B cell (primary cell): ENCODE data around the gene SORT1. TPM values are rescaled to one million over a fixed set of nuclear protein-coding genes. Genes with fewer than 3 reads are reported as not detected.

Source experiments
- ATAC-seq: fragments of 200-7000 bp; cut with Tn5 transposase; one replicate; pipeline ENCODE4 v1.10.0; 2021; ENCODE audit warnings: low read depth, mild to moderate bottlenecking, moderate number of reproducible peaks, moderate library complexity
- CTCF ChIA-PET: fragments of 350-600 bp; sonication (Branson Sonifier 250); formaldehyde crosslinking; loops from one replicate; lab custom pipeline; 2021; ENCODE audit warnings: antibody characterized with exemption, inconsistent platforms; lab: Charles Lee
- POLR2A ChIA-PET: fragments of 350-600 bp; sonication (Branson Sonifier 250); formaldehyde crosslinking; loops from one replicate; lab custom pipeline; 2021; ENCODE audit warnings: antibody characterized with exemption; lab: Charles Lee
- DNase-seq: peaks from one replicate; pipeline ENCODE4 v3.0.0; 2013
- H2AFZ ChIP-seq: 2 replicates; pipeline ENCODE4 v1.6.1; 2012; ENCODE audit warnings: mild to moderate bottlenecking, low read depth, low read length; ENCODE audit not compliant: insufficient read depth, poor library complexity, severe bottlenecking
- H3K27ac ChIP-seq, 2 donors: 1 replicate in 1 of 2; 2 replicates in 1 of 2; pipeline ENCODE4 v1.5.1; 2012 to 2013; ENCODE audit warnings: low read length in 2 of 2, mild to moderate bottlenecking in 2 of 2, moderate library complexity in 1 of 2
- H3K27me3 ChIP-seq, 4 experiments: fragments of 200-600 bp in 1 of 4; sonication (generic) in 1 of 4; replicated peaks in 1 of 4; 1 replicate in 2 of 4; 2 replicates in 2 of 4; pipeline versions ENCODE4 v1.6.1 to v1.7.0; 2013 to 2016; ENCODE audit warnings: low read length in 3 of 4, mild to moderate bottlenecking in 2 of 4, mixed read lengths in 1 of 4, moderate library complexity in 1 of 4; ENCODE audit not compliant: insufficient read depth in 4 of 4, control insufficient read depth in 3 of 4; ENCODE audit errors: control extremely low read depth in 1 of 4
- H3K36me3 ChIP-seq, 2 experiments: replicated peaks in 1 of 2; 1 replicate in 1 of 2; 2 replicates in 1 of 2; pipeline versions ENCODE4 v1.6.1 to v1.7.1; 2013; ENCODE audit warnings: low read length in 1 of 2; ENCODE audit not compliant: insufficient read depth in 2 of 2, control insufficient read depth in 1 of 2; ENCODE audit errors: control extremely low read depth in 1 of 2, extremely low read depth in 1 of 2
- H3K4me1 ChIP-seq, 2 donors: fragments of 200-600 bp in 1 of 2; sonication (generic) in 1 of 2; 1 replicate in 1 of 2; 2 replicates in 1 of 2; pipeline versions ENCODE4 v1.5.1 to v1.6.1; 2013 to 2017; ENCODE audit warnings: low read length in 2 of 2; ENCODE audit not compliant: control insufficient read depth in 2 of 2, insufficient read depth in 2 of 2
- H3K4me2 ChIP-seq: replicated peaks from 2 replicates; pipeline ENCODE3; 2012; ENCODE audit warnings: mild to moderate bottlenecking, low read depth, low read length; ENCODE audit not compliant: poor library complexity, severe bottlenecking
- H3K4me3 ChIP-seq, 5 experiments: fragments of 200-600 bp in 1 of 5; sonication (generic) in 1 of 5; 1 replicate in 3 of 5; 2 replicates in 2 of 5; pipeline versions ENCODE4 v1.5.1 to v1.7.0; 2011 to 2016; ENCODE audit warnings: low read length in 4 of 5, mild to moderate bottlenecking in 4 of 5, low read depth in 2 of 5, control low read depth in 1 of 5, moderate library complexity in 1 of 5; ENCODE audit not compliant: insufficient read depth in 1 of 5; ENCODE audit errors: control extremely low read depth in 1 of 5, extremely low read depth in 1 of 5
- H3K79me2 ChIP-seq: fragments of 200-600 bp; sonication (generic); one replicate; pipeline ENCODE4 v1.6.0; 2016; ENCODE audit warnings: low read length; ENCODE audit not compliant: control insufficient read depth, insufficient read depth
- H3K9ac ChIP-seq: fragments of 200-600 bp; sonication (generic); 2 replicates; pipeline ENCODE4 v1.6.1; 2017; ENCODE audit warnings: mild to moderate bottlenecking, low read length, moderate library complexity
- H3K9me3 ChIP-seq, 3 donors: one replicate each; pipeline versions ENCODE4 v1.6.1 to v1.7.1; 2013; ENCODE audit warnings: low read length in 2 of 3; ENCODE audit not compliant: control insufficient read depth in 2 of 3, insufficient read depth in 1 of 3; ENCODE audit errors: control extremely low read depth in 1 of 3
- H4K20me1 ChIP-seq: 2 replicates; pipeline ENCODE4 v1.6.0; 2012; ENCODE audit warnings: mild to moderate bottlenecking, low read length; ENCODE audit not compliant: insufficient read depth, control insufficient read depth, poor library complexity, severe bottlenecking
- H3K27ac Mint-ChIP-seq: one replicate; pipeline ENCODE4 v1.8.0; 2021; ENCODE audit warnings: mixed read lengths
- H3K27me3 Mint-ChIP-seq: one replicate; pipeline ENCODE4 v1.8.0; 2021; ENCODE audit warnings: mixed read lengths
- H3K4me1 Mint-ChIP-seq: one replicate; pipeline ENCODE4 v1.8.0; 2021; ENCODE audit warnings: mixed read lengths
- H3K4me3 Mint-ChIP-seq: one replicate; pipeline ENCODE4 v1.8.0; 2021; ENCODE audit warnings: mixed read lengths
- H3K9me3 Mint-ChIP-seq: one replicate; pipeline ENCODE4 v1.8.0; 2022; ENCODE audit warnings: mixed read lengths; ENCODE audit not compliant: insufficient read depth
- CTCF ChIP-seq: fragments of 200-600 bp; IDR thresholded peaks from one replicate; pipeline ENCODE4 v1.8.0; 2022; ENCODE audit warnings: antibody characterized with exemption, mild to moderate bottlenecking
- EZH2 ChIP-seq: IDR thresholded peaks from 2 replicates; pipeline ENCODE4 v1.6.1; 2012; ENCODE audit warnings: borderline replicate concordance, low read depth, mild to moderate bottlenecking, moderate library complexity, low read length; ENCODE audit not compliant: insufficient read depth, poor library complexity, severe bottlenecking
- WGBS: methylation state at CpG from one replicate; pipeline ENCODE4 v1.1.5; 2013; ENCODE audit warnings: missing lambda C conversion rate; ENCODE audit not compliant: insufficient coverage; 5-methylcytosine and 5-hydroxymethylcytosine counted together
- intact Hi-C: fragments of 100-400 bp; cut with micrococcal nuclease; formaldehyde crosslinking; loops from one replicate; pipeline ENCODE4 v1.10.0; 2022
- polyA plus RNA-seq: library from polyadenylated mRNA; depleted of rRNA; stranded (reverse); fragments of >200 nt; gene quantifications from 2 replicates; pipeline ENCODE4 v1.2.3, GENCODE V29; 2012
- total RNA-seq, 2 donors: library from RNA; stranded (reverse); fragments of 120-200 nt in 1 of 2; gene quantifications; 1 replicate in 1 of 2; 2 replicates in 1 of 2; pipeline versions ENCODE4 v1.2.3 to v1.2.4, GENCODE V29; 2013 to 2022

Gene SORT1
- total and polyA plus RNA-seq, 2 donors (not counting 1 experiment from before 2014, with no cell fraction given), result 0.13 to 0.25 TPM

- intact Hi-C loops, result no loop called here
- Mint-ChIP-seq H3K9me3 (no peaks in the 10 kb centered on the region), H3K27ac (no peak overlapping the region), H3K4me3 (no peak overlapping the region), H3K27me3 (peaks cover 41% of the 10 kb centered on the region), H3K4me1 (no peaks in the 10 kb centered on the region)
- Histone ChIP-seq H4K20me1 (no peaks in the 10 kb centered on the region), H2AFZ (no peak overlapping the region), H3K9ac (no peak overlapping the region), H3K4me2 (no peak overlapping the region), H3K9me3 (no peaks in the 10 kb centered on the region), H3K4me1 (no peaks in the 10 kb centered on the region), H3K27ac (no peak overlapping the region), H3K27me3 (peaks cover 0 to 2% (median 0%) of the 10 kb centered on the region in 4 experiments), H3K79me2 (no peaks in the 10 kb centered on the region), H3K4me3 (no peak overlapping the region), H3K36me3 (no peaks in the 10 kb centered on the region)
- ATAC-seq, result no peak
- WGBS, result no CpG with 5 or more reads among the region's 1 CpG
- ChIA-PET CTCF (no interaction called here), POLR2A (no interaction called here)
- no peak for DNase-seq
- no peak for TF ChIP-seq EZH2
- no peak for TF ChIP-seq CTCF
Observed at GRCh38 chr1:109361649-109362048, 36.1 kb downstream of the SORT1 start.

- Histone ChIP-seq H3K4me2 (no peak overlapping the region), H3K27ac (no peak overlapping the region), H3K36me3 (no peaks in the 10 kb centered on the region), H4K20me1 (no peaks in the 10 kb centered on the region), H3K9ac (no peak overlapping the region), H2AFZ (no peak overlapping the region), H3K4me3 (no peak overlapping the region), H3K79me2 (no peaks in the 10 kb centered on the region), H3K9me3 (no peaks in the 10 kb centered on the region), H3K27me3 (peaks cover 0 to 2% (median 0%) of the 10 kb centered on the region in 4 experiments), H3K4me1 (no peaks in the 10 kb centered on the region)
- no peak overlapping the region for H3K4me3 Mint-ChIP-seq
- ChIA-PET POLR2A (interaction anchor here (0.7 kb wide), 1 partner anchor 487 kb away, joined by 10 read pairs; no protein-coding TSS in a partner anchor), CTCF (no interaction called here)
- no peak overlapping the region for H3K27ac Mint-ChIP-seq
- H3K9me3 Mint-ChIP-seq, result no peaks in the 10 kb centered on the region
- intact Hi-C loops, result no loop called here
- no peak for DNase-seq
- TF ChIP-seq EZH2 (no peak), CTCF (no peak)
- ATAC-seq, result no peak
- peaks cover 40% of the 10 kb centered on the region for H3K27me3 Mint-ChIP-seq
- H3K4me1 Mint-ChIP-seq, result no peaks in the 10 kb centered on the region
- WGBS, result no CpG with 5 or more reads among the region's 2 CpGs
Observed at GRCh38 chr1:109361069-109361468, 36.6 kb downstream of the SORT1 start.
